Loucy (cell line): ENCODE results near the gene TTC32.
"Not testable (repeated sequence)": the region's sequence is repeated elsewhere in the genome, so short reads cannot be mapped to it uniquely, and the experiment has no call there.

Experiments used
- H2AFZ ChIP-seq: fragments of 200-600 bp; sonication (generic); 2 replicates; pipeline ENCODE4 v1.6.0; 2016; ENCODE audit warnings: antibody characterized with exemption, mild to moderate bottlenecking, low read length, moderate library complexity
- H3F3A ChIP-seq: fragments of 200-600 bp; 2 replicates; pipeline ENCODE4 v1.6.0; 2016; ENCODE audit warnings: antibody characterized with exemption, low read depth, mild to moderate bottlenecking
- H3K27me3 ChIP-seq: fragments of 200-600 bp; sonication (generic); 2 replicates; pipeline ENCODE4 v1.6.1; 2014; ENCODE audit warnings: low read length, mild to moderate bottlenecking; ENCODE audit not compliant: insufficient read depth, poor library complexity, severe bottlenecking
- H3K36me3 ChIP-seq: fragments of 200-600 bp; sonication (generic); 2 replicates; pipeline ENCODE4 v1.6.1; 2016; ENCODE audit warnings: low read length; ENCODE audit not compliant: insufficient read depth
- H3K4me1 ChIP-seq: fragments of 200-600 bp; sonication (generic); 2 replicates; pipeline ENCODE4 v1.5.1; 2014; ENCODE audit warnings: low read length, mild to moderate bottlenecking; ENCODE audit not compliant: insufficient read depth, poor library complexity, severe bottlenecking
- H3K4me2 ChIP-seq: fragments of 200-600 bp; sonication (generic); 2 replicates; pipeline ENCODE4 v1.6.0; 2014; ENCODE audit warnings: antibody characterized with exemption, low read length, low read depth, mild to moderate bottlenecking; ENCODE audit not compliant: poor library complexity, severe bottlenecking
- H3K4me3 ChIP-seq: fragments of 200-600 bp; sonication (generic); 2 replicates; pipeline ENCODE4 v1.5.1; 2014; ENCODE audit warnings: low read length, mild to moderate bottlenecking, mixed read lengths; ENCODE audit not compliant: poor library complexity, severe bottlenecking
- H3K79me2 ChIP-seq: fragments of 200-600 bp; sonication (generic); 2 replicates; pipeline ENCODE4 v1.6.1; 2014; ENCODE audit warnings: low read length; ENCODE audit not compliant: insufficient read depth
- H3K9ac ChIP-seq: fragments of 200-600 bp; sonication (generic); 2 replicates; pipeline ENCODE4 v1.6.0; 2014; ENCODE audit warnings: mild to moderate bottlenecking, low read depth, low read length, moderate library complexity; ENCODE audit not compliant: poor library complexity, severe bottlenecking
- H3K9me2 ChIP-seq: fragments of 200-600 bp; sonication (generic); replicated peaks from 2 replicates; pipeline ENCODE4 v1.6.1; 2016; ENCODE audit warnings: low read depth, low read length, mixed read lengths
- H3K9me3 ChIP-seq: fragments of 200-600 bp; sonication (generic); 2 replicates; pipeline ENCODE4 v1.6.1; 2014; ENCODE audit warnings: mild to moderate bottlenecking, antibody characterized with exemption, low read length, low read depth; ENCODE audit not compliant: insufficient read depth
- H4K20me1 ChIP-seq: fragments of 200-600 bp; sonication (generic); 2 replicates; pipeline ENCODE4 v1.6.0; 2014; ENCODE audit warnings: antibody characterized with exemption, low read length, mild to moderate bottlenecking; ENCODE audit not compliant: insufficient read depth, poor library complexity, severe bottlenecking
- CTCF ChIP-seq: fragments of 200-600 bp; sonication (generic); conservative IDR thresholded peaks from 2 replicates; pipeline ENCODE4 v1.5.1; 2014; ENCODE audit warnings: mild to moderate bottlenecking, antibody characterized with exemption, low read length
- EZH2phosphoT487 ChIP-seq: fragments of 200-600 bp; IDR thresholded peaks from 2 replicates; pipeline ENCODE4 v1.6.1; 2018; ENCODE audit warnings: antibody characterized with exemption, mild to moderate bottlenecking, moderate library complexity, borderline replicate concordance

TTC32 gene

GRCh38 chr2:19932928-19933327, 31.1 kb upstream of the TTC32 start:
- Histone ChIP-seq H3K9ac (no peak overlapping the region), H3K4me2 (no peak overlapping the region), H3K4me3 (no peak overlapping the region), H3K36me3 (no peaks in the 10 kb centered on the region), H3F3A (no peaks in the 10 kb centered on the region), H3K9me2 (no peaks in the 10 kb centered on the region), H3K4me1 (no peaks in the 10 kb centered on the region), H2AFZ (no peak overlapping the region), H3K27me3 (peaks cover 11% of the 10 kb centered on the region), H4K20me1 (no peaks in the 10 kb centered on the region), H3K79me2 (no peaks in the 10 kb centered on the region), H3K9me3 (no peaks in the 10 kb centered on the region)
- no peak for TF ChIP-seq CTCF
- TF ChIP-seq EZH2phosphoT487: no peak

GRCh38 chr2:19929226-19929625, 27.4 kb upstream of the TTC32 start:
- Histone ChIP-seq H3K4me2 (no peak overlapping the region), H3K36me3 (no peaks in the 10 kb centered on the region), H3F3A (no peaks in the 10 kb centered on the region), H2AFZ (no peak overlapping the region), H3K27me3 (peaks cover 11% of the 10 kb centered on the region), H3K79me2 (no peaks in the 10 kb centered on the region), H3K9ac (no peak overlapping the region), H3K4me3 (no peak overlapping the region), H3K9me2 (no peaks in the 10 kb centered on the region), H3K4me1 (no peaks in the 10 kb centered on the region), H3K9me3 (no peaks in the 10 kb centered on the region), H4K20me1 (no peaks in the 10 kb centered on the region)
- TF ChIP-seq EZH2phosphoT487 (no peak), CTCF (no peak)

GRCh38 chr2:19927816-19928215, 26.0 kb upstream of the TTC32 start:
- H2AFZ ChIP-seq, H3K4me2 ChIP-seq, H3K4me1 ChIP-seq, H4K20me1 ChIP-seq, H3F3A ChIP-seq, H3K4me3 ChIP-seq, H3K9me2 ChIP-seq, H3K9ac ChIP-seq, H3K9me3 ChIP-seq, H3K36me3 ChIP-seq, H3K79me2 ChIP-seq: not testable (repeated sequence)
- peaks cover 11% of the 10 kb centered on the region for H3K27me3 ChIP-seq

GRCh38 chr2:19924526-19924925, 22.7 kb upstream of the TTC32 start:
- H3K9me3 ChIP-seq, H3K36me3 ChIP-seq, H2AFZ ChIP-seq, H3K4me1 ChIP-seq, H3K9ac ChIP-seq, H4K20me1 ChIP-seq, H3K79me2 ChIP-seq, H3K4me3 ChIP-seq, H3K4me2 ChIP-seq, H3F3A ChIP-seq, H3K9me2 ChIP-seq, H3K27me3 ChIP-seq: not testable (repeated sequence)

GRCh38 chr2:19922188-19922587, 20.4 kb upstream of the TTC32 start:
- not testable (repeated sequence) for H3K27me3 ChIP-seq, H3K4me2 ChIP-seq, H3K9me3 ChIP-seq, H3K9me2 ChIP-seq, H3F3A ChIP-seq, H3K9ac ChIP-seq, H3K4me1 ChIP-seq, H4K20me1 ChIP-seq, H3K79me2 ChIP-seq, H3K4me3 ChIP-seq, H3K36me3 ChIP-seq, H2AFZ ChIP-seq
